Measurements from ENCODE around the gene SRPX. TPM values are rescaled to one million over a fixed set of nuclear protein-coding genes. Genes with fewer than 3 reads are reported as not detected.

The SRPX gene
- total and polyA plus RNA-seq, 9 donors: 2.1 to 108 (median 18.1) TPM

GRCh38 chrX:38260231-38260630 is 39.6 kb upstream of the SRPX start:
- Histone ChIP-seq H3K27ac (no peak overlapping the region), H3K4me1 (ENCODE audit: insufficient read depth) (no peaks in the 10 kb centered on the region), H3K27me3 (no peaks in the 10 kb centered on the region), H3K36me3 (no peaks in the 10 kb centered on the region), H3K4me3 (no peak overlapping the region), H3K9me3 (no peaks in the 10 kb centered on the region)
- 33 to 44% (median 41%) methylated on average over 4 of the region's 4 CpGs for WGBS, 3 donors
- no peak for DNase-seq
- TF ChIP-seq EP300 (IDR thresholded peaks at IDR 0.05): no peak
- no peak for TF ChIP-seq CTCF (IDR thresholded peaks at IDR 0.05)
- intact Hi-C loops (cut with DNase I): loop anchor here in 1 of 4 donors (10.0 kb wide), 1 partner anchor 1565 kb away; no protein-coding TSS in a partner anchor

GRCh38 chrX:38256019-38256418 is 35.3 kb upstream of the SRPX start:
- Histone ChIP-seq H3K9me3 (no peaks in the 10 kb centered on the region), H3K27ac (no peak overlapping the region), H3K4me3 (no peak overlapping the region), H3K4me1 (ENCODE audit: insufficient read depth) (no peaks in the 10 kb centered on the region), H3K36me3 (no peaks in the 10 kb centered on the region), H3K27me3 (no peaks in the 10 kb centered on the region)
- WGBS, 3 donors: 85 to 89% (median 86%) methylated on average over 29 to 30 of the region's 30 CpGs
- no peak for DNase-seq
- TF ChIP-seq CTCF (IDR thresholded peaks at IDR 0.05) (no peak), POLR2A (IDR thresholded peaks at IDR 0.05) (no peak), EP300 (IDR thresholded peaks at IDR 0.05) (no peak)
- intact Hi-C loops (cut with DNase I): no loop called here

- H3K4me1 ChIP-seq (ENCODE audit: insufficient read depth): no peaks in the 10 kb centered on the region
- H3K27me3 ChIP-seq: no peaks in the 10 kb centered on the region
- no peak overlapping the region for H3K27ac ChIP-seq
- TF ChIP-seq EP300 (IDR thresholded peaks at IDR 0.05): no peak
- no peak for TF ChIP-seq CTCF (IDR thresholded peaks at IDR 0.05)
- TF ChIP-seq POLR2A (IDR thresholded peaks at IDR 0.05): no peak
- no peaks in the 10 kb centered on the region for H3K9me3 ChIP-seq
- H3K4me3 ChIP-seq: no peak overlapping the region
- intact Hi-C loops (cut with DNase I): no loop called here
- WGBS, 3 donors: 17 to 28% (median 25%) methylated on average over 2 of the region's 2 CpGs
- no peaks in the 10 kb centered on the region for H3K36me3 ChIP-seq
- no peak for DNase-seq
Observed at GRCh38 chrX:38249965-38250364, 29.3 kb upstream of the SRPX start.

GRCh38 chrX:38247051-38247450 is 26.4 kb upstream of the SRPX start:
- no peak for TF ChIP-seq CTCF (IDR thresholded peaks at IDR 0.05)
- Histone ChIP-seq H3K4me1 (ENCODE audit: insufficient read depth) (no peaks in the 10 kb centered on the region), H3K36me3 (no peaks in the 10 kb centered on the region), H3K4me3 (no peak overlapping the region), H3K27ac (no peak overlapping the region), H3K9me3 (no peaks in the 10 kb centered on the region), H3K27me3 (no peaks in the 10 kb centered on the region)
- intact Hi-C loops (cut with DNase I): no loop called here
- WGBS, 3 donors: 83 to 89% (median 83%) methylated on average over 2 of the region's 2 CpGs
- DNase-seq: no peak

GRCh38 chrX:38240541-38240940 is 19.9 kb upstream of the SRPX start:
- Histone ChIP-seq H3K4me1 (ENCODE audit: insufficient read depth) (no peaks in the 10 kb centered on the region), H3K9me3 (no peaks in the 10 kb centered on the region), H3K27ac (no peak overlapping the region), H3K4me3 (no peak overlapping the region), H3K27me3 (no peaks in the 10 kb centered on the region), H3K36me3 (no peaks in the 10 kb centered on the region)
- 49 to 54% (median 52%) methylated on average over 2 of the region's 2 CpGs for WGBS, 3 donors
- intact Hi-C loops (cut with DNase I): no loop called here
- no peak for DNase-seq
- TF ChIP-seq EP300 (IDR thresholded peaks at IDR 0.05) (no peak), CTCF (IDR thresholded peaks at IDR 0.05) (no peak), POLR2A (IDR thresholded peaks at IDR 0.05) (no peak)

Data from ovary (tissue), 9 donors.